Upper lobe of left lung (tissue), 4 donors: ENCODE data around the gene MYO1E.

Source experiments
- POLR2A ChIP-seq, 4 donors: fragments of 450-650 bp; IDR thresholded peaks; one replicate each; pipeline ENCODE4 v1.5.1; 2016 to 2017; ENCODE audit warnings: antibody characterized with exemption in 4 of 4, mild to moderate bottlenecking in 2 of 4
- POLR2AphosphoS5 ChIP-seq, 2 donors: sonication (generic); formaldehyde crosslinking; IDR thresholded peaks; one replicate each; pipeline ENCODE4 v1.5.1; 2017; ENCODE audit warnings: antibody characterized with exemption in 2 of 2
- TF ChIP-seq, protein P1 (sequence below), 6 experiments: fragments of 450-650 bp in 4 of 6; fragments of 200-600 bp in 2 of 6; sonication (generic) in 2 of 6; IDR thresholded peaks; one replicate each; pipeline ENCODE4 v1.5.1; 2016 to 2019; ENCODE audit warnings: antibody characterized with exemption in 6 of 6

DNA sequence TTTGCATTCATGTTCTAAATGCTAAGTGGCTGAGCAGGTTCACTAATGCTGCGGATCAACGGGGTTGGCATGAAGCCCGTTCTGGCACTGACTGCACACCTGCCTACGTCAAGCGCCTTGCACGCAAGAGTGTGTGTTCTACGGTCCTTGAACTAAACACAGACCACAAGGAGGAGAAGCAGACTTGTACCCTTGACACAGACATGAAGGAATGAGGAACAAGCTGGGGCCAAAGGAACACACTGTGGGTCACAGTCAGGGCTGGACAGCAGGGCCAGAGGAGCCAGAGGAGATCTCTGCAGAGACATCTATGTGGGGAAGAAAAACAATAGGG is 214.0 kb downstream of the MYO1E start:
- TF ChIP-seq, protein P1, sequence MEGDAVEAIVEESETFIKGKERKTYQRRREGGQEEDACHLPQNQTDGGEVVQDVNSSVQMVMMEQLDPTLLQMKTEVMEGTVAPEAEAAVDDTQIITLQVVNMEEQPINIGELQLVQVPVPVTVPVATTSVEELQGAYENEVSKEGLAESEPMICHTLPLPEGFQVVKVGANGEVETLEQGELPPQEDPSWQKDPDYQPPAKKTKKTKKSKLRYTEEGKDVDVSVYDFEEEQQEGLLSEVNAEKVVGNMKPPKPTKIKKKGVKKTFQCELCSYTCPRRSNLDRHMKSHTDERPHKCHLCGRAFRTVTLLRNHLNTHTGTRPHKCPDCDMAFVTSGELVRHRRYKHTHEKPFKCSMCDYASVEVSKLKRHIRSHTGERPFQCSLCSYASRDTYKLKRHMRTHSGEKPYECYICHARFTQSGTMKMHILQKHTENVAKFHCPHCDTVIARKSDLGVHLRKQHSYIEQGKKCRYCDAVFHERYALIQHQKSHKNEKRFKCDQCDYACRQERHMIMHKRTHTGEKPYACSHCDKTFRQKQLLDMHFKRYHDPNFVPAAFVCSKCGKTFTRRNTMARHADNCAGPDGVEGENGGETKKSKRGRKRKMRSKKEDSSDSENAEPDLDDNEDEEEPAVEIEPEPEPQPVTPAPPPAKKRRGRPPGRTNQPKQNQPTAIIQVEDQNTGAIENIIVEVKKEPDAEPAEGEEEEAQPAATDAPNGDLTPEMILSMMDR (IDR thresholded peaks at IDR 0.05), result no peak
- TF ChIP-seq POLR2AphosphoS5 (IDR thresholded peaks at IDR 0.05), result peak in 1 of 2 donors; percentile 25
- TF ChIP-seq POLR2A (IDR thresholded peaks at IDR 0.05), result no peak
